GM19193 (cell line): Measurements from ENCODE around the gene NIF3L1.
A peak's percentile ranks its signal among the peaks of the same experiment; 100 is the strongest.

ENCODE experiments used
- POLR2A ChIP-seq: IDR thresholded peaks from 4 replicates; pipeline ENCODE4 v1.6.1; 2011; ENCODE audit not compliant: insufficient read depth, insufficient read length; ENCODE audit errors: extremely low read depth

NIF3L1 gene, protein sequence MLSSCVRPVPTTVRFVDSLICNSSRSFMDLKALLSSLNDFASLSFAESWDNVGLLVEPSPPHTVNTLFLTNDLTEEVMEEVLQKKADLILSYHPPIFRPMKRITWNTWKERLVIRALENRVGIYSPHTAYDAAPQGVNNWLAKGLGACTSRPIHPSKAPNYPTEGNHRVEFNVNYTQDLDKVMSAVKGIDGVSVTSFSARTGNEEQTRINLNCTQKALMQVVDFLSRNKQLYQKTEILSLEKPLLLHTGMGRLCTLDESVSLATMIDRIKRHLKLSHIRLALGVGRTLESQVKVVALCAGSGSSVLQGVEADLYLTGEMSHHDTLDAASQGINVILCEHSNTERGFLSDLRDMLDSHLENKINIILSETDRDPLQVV

GRCh38 chr2:200888704-200889625 lies at the start of gene NIF3L1, which contains the start of gene PPIL3:
Gene NIF3L1, plus strand, starts transcription at chr2:200889371. Its CDS starts 2,573 bp downstream, at chr2:200891944.
Gene PPIL3, minus strand, starts transcription at chr2:200889077. Its CDS starts 1,462 bp downstream, at chr2:200887615.
- peak; percentile 80 for TF ChIP-seq POLR2A

DNA sequence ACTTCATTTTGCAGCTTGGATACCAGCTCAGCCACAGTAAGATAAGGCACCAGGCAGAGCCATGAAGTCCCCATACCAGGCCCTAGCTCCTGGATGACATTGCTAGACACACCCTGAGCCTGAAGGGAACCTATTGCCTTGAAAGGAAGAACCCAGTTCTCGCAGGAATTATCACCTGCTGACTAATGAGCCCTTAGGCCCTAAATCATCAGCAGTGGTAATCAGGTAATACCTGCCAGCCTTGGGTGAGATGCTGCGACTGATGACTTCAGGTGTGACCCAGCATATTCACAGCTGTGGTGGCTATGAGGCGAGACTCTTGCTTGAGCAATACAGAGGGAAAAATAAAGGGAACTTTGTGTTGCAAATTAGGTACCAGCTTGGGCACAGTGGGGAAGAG lies 49.7 kb upstream of the NIF3L1 start:
- TF ChIP-seq POLR2A, result no peak

DNA sequence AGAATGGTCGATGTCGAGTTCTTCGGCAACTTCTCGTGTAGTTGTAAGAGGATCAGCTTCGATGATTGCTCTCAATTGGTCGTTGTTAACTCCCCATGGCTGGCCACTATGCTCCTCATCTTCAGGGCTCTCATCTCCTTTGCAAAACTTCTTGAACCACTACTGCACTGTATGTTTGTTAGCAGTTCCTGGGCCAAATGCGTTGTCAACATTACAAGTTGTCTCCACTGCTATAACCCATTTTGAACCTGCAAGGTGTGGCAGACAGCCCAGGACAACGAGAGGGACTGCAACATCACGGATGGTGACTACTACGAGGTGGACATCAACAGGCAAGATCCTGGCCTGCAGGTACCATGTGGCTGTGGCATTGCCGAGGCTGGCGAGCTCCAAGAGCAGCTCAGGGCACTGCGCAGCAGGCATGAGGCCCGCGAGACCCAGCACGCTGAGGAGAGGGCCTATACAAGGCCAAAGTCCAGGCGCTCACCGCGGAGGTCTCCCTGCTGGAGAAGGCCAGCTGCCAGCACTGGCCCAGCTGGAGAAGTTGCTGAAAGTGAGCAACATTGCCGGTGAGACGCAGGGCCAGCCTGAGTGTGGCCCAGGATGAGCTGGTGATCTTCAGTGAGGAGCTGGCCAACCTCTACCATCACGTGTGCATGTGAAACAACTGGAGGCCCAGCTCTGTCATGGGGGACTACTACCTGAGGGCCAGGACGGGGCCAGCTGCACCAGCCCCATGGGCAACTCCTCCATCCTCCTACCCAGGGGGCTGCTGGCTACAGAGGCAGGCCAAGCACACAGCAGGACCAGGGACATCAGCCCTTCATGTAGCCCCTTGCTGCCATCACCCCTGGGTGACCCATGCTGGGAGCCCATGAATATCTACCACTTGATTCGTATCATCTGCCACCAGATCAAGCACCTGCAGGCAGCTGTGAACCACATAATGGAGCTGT lies 44.9 kb upstream of the NIF3L1 start:
- TF ChIP-seq POLR2A, result no peak

DNA sequence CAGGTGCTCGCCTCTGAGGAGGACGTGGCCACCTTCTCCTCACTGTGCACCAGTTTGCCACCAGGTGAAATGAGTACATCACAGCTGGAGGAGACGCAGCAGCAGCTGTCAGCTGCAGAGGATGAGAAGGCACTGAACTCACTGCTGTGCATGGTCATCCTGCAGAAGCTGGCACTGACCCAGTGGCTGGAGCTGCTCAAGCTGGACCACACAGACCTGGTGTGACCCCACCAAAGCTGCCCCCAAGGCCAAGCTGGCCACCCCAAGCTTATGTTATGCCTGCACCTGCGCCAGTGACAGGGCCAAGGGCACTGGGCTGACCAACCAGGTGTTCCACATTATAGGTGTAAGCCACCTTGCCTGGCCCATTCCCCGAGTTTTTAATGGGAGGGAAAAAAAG lies 44.0 kb upstream of the NIF3L1 start:
- no peak for TF ChIP-seq POLR2A

GRCh38 chr2:200845669-200846325 lies 43.4 kb upstream of the NIF3L1 start:
- TF ChIP-seq POLR2A, result no peak

DNA sequence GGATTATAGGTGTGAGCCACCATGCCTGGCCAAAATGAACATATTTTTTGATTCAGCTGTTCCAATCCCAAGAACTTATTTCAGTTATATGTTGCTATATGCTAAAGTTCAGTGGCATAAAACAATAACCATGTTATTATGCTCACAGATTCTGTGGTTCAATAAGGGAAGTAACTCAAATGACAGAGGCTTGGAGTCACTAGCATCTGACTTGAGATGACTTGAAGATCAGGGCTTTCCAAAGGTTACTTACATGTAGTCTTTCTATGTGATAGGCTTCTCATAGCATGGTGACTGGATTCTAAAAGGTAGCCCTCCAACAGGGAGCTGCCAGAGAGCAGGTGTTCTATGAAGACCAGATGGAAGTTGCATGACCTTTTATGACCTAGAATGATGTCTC lies 41.9 kb upstream of the NIF3L1 start:
- no peak for TF ChIP-seq POLR2A

GRCh38 chr2:200847939-200848338 lies 41.2 kb upstream of the NIF3L1 start:
- no peak for TF ChIP-seq POLR2A

DNA sequence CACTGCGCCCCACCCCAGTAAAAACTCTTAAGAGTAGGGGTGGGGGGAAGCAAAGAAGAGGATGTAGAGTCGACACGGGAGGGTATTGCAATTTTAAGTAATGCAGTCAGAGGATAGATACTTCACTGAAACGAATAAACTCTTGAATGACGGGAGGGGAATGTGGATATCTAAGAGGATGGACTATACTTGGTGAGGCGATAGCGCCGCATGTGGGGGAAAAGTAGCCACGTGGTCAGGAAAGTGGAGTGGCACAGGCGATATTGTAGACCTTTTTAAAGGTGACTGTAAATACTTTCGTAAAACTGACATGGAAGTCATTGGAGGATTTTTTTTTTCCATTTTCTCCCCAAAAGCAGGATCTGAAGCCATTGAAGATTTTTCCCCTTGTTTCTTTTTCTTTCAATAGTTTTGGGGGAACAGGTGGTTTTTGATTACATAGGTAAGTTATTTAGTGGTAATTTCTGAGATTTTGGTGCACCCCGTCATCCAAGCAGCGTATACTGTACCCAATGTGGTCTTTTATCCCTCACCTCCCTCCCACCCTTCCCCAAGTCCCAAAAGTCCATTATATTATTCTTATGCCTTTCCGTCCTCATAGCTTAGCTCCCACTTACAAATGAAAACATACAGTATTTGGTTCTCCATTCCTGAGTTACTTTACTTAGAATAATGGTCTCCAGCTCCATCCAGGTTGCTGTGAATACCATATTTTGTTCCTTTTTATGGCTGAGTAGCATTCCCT lies 38.5 kb upstream of the NIF3L1 start:
- peak; percentile 35 for TF ChIP-seq POLR2A

DNA sequence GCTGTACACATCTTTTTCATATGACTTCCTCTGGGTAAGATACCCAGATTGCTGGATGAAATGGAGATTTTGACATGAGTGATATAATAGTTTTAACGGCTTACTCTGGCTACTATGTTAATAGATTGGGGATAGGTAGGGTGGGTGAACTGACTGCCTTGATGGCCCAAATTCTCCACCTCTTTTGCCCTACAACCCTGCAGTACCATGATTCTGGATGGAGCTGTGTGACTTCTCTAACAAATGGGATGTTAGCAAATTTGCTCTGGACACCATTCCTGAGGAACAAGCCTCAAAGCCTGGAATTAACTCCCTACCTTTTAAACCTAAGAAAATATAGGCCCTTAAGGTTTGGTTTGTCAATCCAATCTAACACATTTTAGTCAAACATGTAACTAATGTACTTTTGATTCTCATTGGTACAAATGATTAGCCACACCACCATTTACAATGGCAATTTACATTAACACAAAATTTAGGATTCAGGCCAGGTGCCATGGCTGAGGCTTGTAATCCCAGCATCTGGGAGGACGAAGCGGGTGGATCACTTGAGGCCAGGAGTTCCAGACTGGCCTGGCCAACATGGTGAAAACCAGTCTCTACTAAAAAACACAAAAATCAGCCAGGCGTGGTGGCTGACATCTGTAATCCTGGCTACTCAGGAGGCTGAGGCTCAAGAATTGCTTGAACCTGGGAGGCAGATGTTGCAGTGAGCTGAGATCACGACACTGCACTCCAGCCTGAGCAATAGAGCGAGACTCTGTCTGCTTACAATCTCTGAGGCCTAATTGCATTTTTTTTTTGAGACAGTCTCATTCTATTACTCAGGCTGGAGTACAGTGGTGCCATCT lies 37.5 kb upstream of the NIF3L1 start:
- TF ChIP-seq POLR2A, result no peak

DNA sequence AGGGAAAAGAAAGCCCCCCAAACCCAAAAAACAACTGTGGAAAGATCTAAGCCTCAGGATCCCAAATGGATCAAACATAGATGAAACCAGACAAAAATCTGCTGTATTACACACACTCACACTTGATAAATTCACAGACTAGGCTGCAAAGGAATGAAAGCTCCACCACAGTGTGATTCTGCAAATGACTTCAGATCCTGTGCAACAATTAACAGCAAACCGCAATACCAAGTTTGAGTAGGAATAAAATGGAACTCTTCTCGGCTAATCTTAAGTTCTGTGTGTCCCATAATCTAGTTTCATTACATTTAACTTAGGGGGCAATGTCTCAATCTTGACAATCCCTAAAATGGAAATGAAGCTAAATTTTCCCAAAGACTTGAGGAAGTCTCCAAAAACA lies 36.6 kb upstream of the NIF3L1 start:
- no peak for TF ChIP-seq POLR2A

- TF ChIP-seq POLR2A, result no peak
Observed at GRCh38 chr2:200856806-200857205, 32.4 kb upstream of the NIF3L1 start.

DNA sequence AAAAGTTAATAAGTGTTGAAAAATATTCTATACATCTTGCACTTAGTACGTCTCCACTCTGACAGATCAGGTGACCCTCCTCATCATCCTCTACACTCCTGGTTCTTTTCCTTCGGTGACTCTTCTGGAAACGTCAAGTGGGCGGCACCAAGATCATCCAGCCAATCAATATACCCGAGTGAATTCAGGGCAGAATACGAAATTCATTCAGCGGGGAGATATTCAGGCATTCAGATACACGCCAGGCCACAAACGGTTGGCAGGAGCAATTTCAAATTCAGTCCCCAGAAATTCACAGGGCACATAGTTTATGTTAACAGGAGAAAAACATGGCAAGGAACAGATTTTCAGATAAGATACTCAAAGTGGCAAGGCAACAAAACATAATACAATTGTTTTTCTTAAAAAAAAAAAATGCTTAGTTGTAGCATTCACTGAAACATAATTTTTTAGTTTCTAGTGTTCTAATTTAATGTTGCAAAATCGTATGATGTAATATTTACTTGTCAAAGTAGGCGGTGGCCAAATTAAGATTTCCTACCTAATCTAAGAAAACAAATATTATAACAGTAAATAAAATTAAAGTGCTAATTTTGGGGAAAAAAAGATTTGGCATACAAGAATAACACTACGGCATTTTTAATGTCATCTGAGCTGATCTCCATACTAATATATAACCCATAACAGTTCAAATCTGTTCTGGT lies 28.9 kb upstream of the NIF3L1 start:
- TF ChIP-seq POLR2A, result no peak
